GM21786 (cell line): ENCODE measurements around the gene NOC4L.

ENCODE experiments used
- ATAC-seq: cut with Tn5 transposase; IDR thresholded peaks from one replicate; pipeline ENCODE4 v1.9.1; 2021; ENCODE audit not compliant: unreplicated experiment

NOC4L gene

DNA sequence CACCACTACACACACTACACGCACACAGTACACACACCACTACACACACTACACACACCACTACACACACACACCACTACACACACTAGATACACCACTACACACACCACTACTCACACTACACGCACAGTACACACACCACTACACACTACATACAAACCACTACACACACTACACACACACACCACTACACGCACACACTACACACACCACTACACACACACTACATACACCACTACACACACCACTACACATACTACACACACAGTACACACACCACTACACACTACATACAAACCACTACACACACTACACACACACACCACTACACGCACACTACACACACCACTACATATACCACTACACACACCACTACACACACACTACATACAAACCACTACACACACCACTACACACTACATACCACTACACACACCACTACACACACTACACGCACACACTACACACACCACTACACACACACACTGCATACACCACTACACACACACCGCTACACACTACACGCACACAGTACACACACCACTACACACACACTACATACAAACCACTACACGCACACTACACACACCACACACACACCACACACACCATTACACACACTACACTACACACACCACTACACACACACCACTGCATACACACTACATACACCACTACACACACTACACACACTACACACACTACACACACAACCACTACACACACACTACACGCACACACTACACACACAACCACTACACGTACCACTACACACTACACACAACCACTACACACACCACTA lies 11.7 kb downstream of the NOC4L start:
- ATAC-seq, result no peak

DNA sequence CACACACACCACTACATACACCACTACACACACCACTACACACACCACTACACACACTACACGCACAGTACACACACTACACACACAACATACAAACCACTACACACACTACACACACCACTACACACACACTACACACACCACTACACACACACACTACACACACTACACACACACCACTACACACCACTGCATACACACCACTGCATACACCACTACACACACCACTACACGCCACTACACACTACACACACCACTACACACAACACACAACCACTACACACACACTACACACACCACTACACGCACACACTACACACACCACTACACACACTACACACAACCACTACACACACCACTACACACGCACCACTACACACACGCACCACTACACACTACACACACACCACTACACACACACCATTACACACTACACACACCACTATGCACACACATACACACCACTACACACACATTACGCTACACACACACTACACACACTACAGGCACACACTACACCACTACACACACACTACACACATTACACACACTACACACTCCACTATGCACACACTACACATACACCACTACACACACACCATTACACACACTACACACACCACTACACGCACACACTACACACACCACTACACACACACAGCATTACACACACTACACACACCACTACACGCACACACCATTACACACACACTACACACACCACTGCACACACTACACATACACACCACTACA lies 12.5 kb downstream of the NOC4L start:
- no peak for ATAC-seq

- no peak for ATAC-seq
These were observed 13.6 kb downstream of the NOC4L start for GRCh38 chr12:132157733-132158409.

GRCh38 chr12:132158677-132159554 lies 14.7 kb downstream of the NOC4L start:
- no peak for ATAC-seq

- ATAC-seq, result no peak
These were observed 15.3 kb downstream of the NOC4L start for GRCh38 chr12:132159555-132160003.

DNA sequence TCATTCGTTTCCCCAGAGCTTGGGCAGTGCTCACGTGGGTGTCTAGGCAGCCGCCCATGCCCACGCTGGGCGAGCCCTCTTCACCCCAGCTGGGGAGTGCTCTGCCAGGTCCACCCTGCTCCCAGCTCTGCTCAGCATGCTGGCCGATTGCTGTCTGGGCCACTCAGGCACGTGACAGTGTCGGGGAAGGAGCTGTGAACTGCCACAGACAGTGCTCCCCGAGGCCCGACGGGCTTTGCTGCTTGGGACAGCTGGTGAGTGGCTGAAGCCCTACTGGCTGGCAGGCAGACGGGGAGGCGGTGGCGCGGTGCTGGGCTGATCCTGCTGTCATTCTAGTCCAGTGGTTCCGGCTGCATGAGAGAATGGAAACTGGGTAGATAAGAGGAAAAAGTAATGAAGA lies 15.8 kb downstream of the NOC4L start:
- ATAC-seq, result no peak

DNA sequence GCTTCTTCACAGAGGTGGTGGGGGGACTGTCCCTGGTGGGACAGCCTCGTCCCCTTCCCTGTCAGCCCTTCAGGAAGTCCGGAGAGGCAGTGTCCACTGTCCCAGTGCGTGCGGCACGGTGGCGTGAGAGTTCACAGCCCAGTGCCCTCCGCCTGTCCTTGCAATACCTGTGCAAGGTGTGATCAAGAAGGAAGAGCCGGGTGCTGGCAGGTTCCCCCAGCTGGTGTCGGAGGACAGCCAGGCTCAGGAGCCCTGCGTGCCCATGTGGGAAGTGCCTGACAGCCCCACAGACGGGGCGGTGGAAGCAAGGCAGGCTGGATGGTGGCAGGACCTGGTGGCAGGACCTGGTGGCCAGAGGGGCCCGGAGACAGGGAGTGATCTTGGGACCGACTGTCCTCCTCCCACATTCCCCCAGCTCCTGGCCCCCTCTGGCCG lies 16.4 kb downstream of the NOC4L start:
- no peak for ATAC-seq

DNA sequence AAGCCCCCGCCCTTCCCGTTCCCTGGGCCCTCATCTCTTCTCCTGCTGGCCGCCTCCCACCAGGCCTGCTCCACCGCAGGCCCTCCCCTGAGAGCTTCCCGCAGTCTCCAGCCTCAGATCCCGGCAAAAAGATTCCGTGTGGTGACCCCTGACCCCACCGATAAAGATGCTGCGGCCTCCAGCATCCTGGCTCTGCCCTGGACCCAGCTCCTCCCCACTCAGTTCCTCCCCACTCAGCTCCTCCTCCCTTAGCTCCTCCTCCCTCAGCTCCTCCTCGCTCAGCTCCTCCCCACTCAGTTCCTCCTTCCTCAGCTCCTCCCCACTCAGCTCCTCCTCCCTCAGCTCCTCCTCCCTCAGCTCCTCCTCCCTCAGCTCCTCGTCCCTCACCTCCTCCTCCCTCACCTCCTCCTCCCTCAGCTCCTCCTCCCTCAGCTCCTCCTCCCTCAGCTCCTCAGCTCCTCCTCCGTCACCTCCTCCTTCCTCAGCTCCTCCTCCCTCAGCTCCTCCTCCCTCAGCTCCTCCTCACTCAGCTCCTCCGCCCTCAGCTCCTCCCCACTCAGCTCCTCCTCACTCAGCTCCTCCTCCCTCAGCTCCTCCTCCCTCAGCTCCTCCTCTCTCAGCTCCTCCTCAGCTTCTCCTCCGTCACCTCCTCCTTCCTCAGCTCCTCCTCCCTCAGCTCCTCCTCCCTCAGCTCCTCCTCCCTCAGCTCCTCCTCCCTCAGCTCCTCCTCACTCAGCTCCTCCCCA lies 17.0 kb downstream of the NOC4L start:
- ATAC-seq, result no peak

DNA sequence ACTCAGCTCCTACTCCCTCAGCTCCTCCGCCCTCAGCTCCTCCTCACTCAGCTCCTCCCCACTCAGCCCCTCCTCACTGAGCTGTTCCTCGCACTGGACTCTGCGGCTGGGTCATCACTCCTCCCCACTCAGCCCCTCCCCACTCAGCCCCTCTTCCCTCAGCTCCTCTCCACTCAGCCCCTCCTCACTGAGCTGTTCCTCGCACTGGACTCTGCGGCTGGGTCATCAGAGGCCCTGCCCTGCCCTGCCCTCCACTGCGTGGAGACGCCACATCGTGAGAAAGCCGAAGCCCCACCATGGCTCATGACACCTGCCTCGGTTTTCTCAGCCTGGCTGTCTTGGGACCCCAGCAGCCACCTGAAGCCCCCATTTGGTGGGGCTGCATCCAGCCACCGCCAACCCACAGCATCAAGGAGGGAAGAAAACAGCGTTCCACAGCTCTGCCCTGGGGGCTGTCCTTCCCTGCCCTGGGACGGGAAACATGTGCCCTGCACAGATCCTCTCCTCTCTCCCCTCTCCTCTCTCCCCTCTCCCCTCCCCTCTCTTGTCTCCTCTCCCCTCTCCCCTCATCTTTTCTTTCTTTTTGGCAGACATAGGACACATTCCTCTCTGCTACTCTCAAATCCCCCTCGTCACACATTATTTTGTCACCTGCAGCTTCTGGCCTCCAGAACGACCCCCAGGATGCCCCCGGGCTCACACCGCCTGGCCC lies 17.7 kb downstream of the NOC4L start:
- no peak for ATAC-seq

DNA sequence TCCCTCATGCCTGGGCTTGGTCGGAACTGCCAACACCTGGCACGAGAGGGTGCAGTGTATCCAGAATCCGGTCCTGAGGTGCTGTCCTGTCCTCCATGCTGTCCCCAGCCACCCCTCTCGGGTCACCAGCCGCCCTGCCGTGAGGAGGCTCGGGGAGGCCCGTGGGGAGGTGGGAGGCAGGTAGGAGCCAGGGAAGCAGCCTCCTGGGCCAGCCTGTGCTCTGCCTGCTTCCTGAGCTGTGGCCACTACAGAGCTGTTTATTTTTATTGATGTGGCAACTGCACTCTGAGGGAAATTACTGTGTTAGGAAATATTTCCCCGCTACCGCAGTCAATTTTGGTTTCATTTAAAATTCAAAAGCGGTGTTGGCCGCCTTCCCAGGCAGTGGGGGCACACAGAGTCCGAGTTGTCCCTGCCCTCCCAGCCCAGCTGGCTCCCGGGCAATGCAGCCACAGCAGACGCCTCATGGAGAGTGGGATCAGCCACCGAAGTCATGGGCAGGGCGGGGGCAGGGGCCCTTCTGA lies 18.3 kb downstream of the NOC4L start:
- no peak for ATAC-seq

- ATAC-seq, result no peak
These were observed 19.0 kb downstream of the NOC4L start for GRCh38 chr12:132163041-132163910.

DNA sequence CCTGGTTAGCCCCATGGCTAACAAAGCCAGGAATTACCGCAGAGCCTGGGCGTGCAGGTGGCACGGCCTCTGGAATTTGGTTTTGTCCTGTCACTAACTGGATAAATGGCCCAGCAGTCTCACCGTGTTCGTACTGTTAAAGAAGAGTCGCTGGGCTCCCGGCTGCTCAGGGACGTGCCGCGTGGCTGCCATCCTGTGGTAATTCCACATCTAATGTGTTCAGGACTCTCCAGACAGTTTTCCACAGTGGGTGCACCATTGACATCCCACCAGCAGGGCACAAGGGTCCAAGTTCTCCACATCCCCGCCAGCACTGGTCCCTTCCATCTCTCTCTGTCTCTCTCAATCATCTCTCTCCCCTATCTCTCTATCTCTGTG lies 19.6 kb downstream of the NOC4L start:
- ATAC-seq, result no peak

GRCh38 chr12:132164426-132164825 lies 20.2 kb downstream of the NOC4L start:
- no peak for ATAC-seq

DNA sequence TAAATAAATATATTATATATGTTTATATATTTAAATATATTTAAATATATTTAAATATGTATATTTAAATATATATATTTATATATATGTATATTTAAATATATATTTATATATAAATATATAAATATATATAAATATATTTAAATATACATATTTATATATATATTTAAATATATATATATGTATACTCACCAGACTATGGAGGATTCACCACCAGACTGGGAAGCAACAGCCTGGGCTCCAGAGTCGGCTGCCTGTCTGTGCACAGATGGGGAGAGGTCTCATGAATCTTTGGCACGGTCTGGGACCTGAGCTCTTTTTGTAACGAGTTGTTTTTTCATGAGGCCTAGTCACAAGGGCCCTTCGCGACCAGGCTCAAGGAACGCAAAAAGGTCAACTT lies 21.3 kb downstream of the NOC4L start:
- no peak for ATAC-seq

GRCh38 chr12:132166093-132166492 lies 21.8 kb downstream of the NOC4L start:
- no peak for ATAC-seq

GRCh38 chr12:132166801-132167591 lies 22.7 kb downstream of the NOC4L start:
- no peak for ATAC-seq

GRCh38 chr12:132167611-132168310 lies 23.5 kb downstream of the NOC4L start:
- no peak for ATAC-seq
